RWPE2 (cell line): ENCODE results near the gene AGL.
"Not testable (repeated sequence)": the region's sequence is repeated elsewhere in the genome, so short reads cannot be mapped to it uniquely, and the experiment has no call there.

Experiments
- ATAC-seq: fragments of 200-7000 bp; cut with Tn5 transposase; 3 replicates; pipeline ENCODE4 v1.9.1; 2021; ENCODE audit warnings: low read depth
- DNase-seq: peaks from one replicate; pipeline ENCODE4 v3.0.0-alpha.2; 2020; ENCODE audit warnings: low spot score
- H3K27ac ChIP-seq: fragments of 450-650 bp; 2 replicates; pipeline ENCODE4 v1.5.1; 2017; ENCODE audit warnings: mild to moderate bottlenecking; ENCODE audit not compliant: poor library complexity, severe bottlenecking
- H3K27me3 ChIP-seq: fragments of 250-450 bp; sonication (Bioruptor Pico); 2 replicates; pipeline ENCODE4 v1.5.1; 2021; ENCODE audit warnings: mild to moderate bottlenecking, moderate library complexity; ENCODE audit not compliant: insufficient read depth, poor library complexity, severe bottlenecking
- H3K36me3 ChIP-seq: fragments of 250-450 bp; sonication (Bioruptor Pico); 2 replicates; pipeline ENCODE4 v1.5.1; 2020; ENCODE audit warnings: low read depth, mild to moderate bottlenecking, moderate library complexity
- H3K4me1 ChIP-seq: fragments of 250-450 bp; sonication (Bioruptor Pico); 2 replicates; pipeline ENCODE4 v1.5.1; 2021; ENCODE audit warnings: mild to moderate bottlenecking, moderate library complexity; ENCODE audit not compliant: insufficient read depth, poor library complexity, severe bottlenecking
- H3K4me3 ChIP-seq: fragments of 250-450 bp; sonication (Bioruptor Pico); 2 replicates; pipeline ENCODE4 v1.5.1; 2021; ENCODE audit warnings: mild to moderate bottlenecking, moderate library complexity; ENCODE audit not compliant: severe bottlenecking
- H3K9me3 ChIP-seq: fragments of 250-450 bp; sonication (Bioruptor Pico); 2 replicates; pipeline ENCODE4 v1.5.1; 2021; ENCODE audit warnings: mild to moderate bottlenecking, moderate library complexity; ENCODE audit not compliant: severe bottlenecking
- CTCF ChIP-seq: fragments of 450-650 bp; IDR thresholded peaks from one replicate; pipeline ENCODE4 v1.5.1; 2017; ENCODE audit warnings: mild to moderate bottlenecking, moderate library complexity; ENCODE audit not compliant: poor library complexity, severe bottlenecking

AGL gene

GRCh38 chr1:99843760-99844159, 6.4 kb upstream of the AGL start:
- no peak for DNase-seq
- H3K4me1 ChIP-seq: no peaks in the 10 kb centered on the region
- no peak overlapping the region for H3K4me3 ChIP-seq
- no peaks in the 10 kb centered on the region for H3K27me3 ChIP-seq
- ATAC-seq: no peak
- H3K9me3 ChIP-seq: no peaks in the 10 kb centered on the region
- no peak for TF ChIP-seq CTCF
- no peak overlapping the region for H3K27ac ChIP-seq
- no peaks in the 10 kb centered on the region for H3K36me3 ChIP-seq

- not testable (repeated sequence) for ATAC-seq, DNase-seq
Observed at GRCh38 chr1:99845201-99845600, 5.0 kb upstream of the AGL start.

GRCh38 chr1:99849413-99849743, 783 bp upstream of the AGL start:
- Histone ChIP-seq H3K4me1 (no peaks in the 10 kb centered on the region), H3K4me3 (peak overlapping the region; percentile 53), H3K36me3 (peaks cover 9% of the 10 kb centered on the region), H3K27me3 (no peaks in the 10 kb centered on the region), H3K9me3 (no peaks in the 10 kb centered on the region), H3K27ac (peak overlapping the region; percentile 46)
- ATAC-seq (no peak), DNase-seq (no peak)
- TF ChIP-seq CTCF: no peak

More at GRCh38 chr1:99845201-99845600, 5.0 kb upstream of the AGL start:
- not testable (repeated sequence) for H3K36me3 ChIP-seq, H3K27ac ChIP-seq, H3K4me3 ChIP-seq, H3K4me1 ChIP-seq, H3K9me3 ChIP-seq, H3K27me3 ChIP-seq

GRCh38 chr1:99850459-99851291, 514 bp downstream of the AGL start:
- no peaks in the 10 kb centered on the region for H3K9me3 ChIP-seq
- H3K36me3 ChIP-seq: peaks cover 9% of the 10 kb centered on the region
- TF ChIP-seq CTCF: no peak
- no peaks in the 10 kb centered on the region for H3K4me1 ChIP-seq
- DNase-seq (no peak), ATAC-seq (peak; percentile 14; the same call in 2 of the 3 replicates)
- H3K27me3 ChIP-seq: no peaks in the 10 kb centered on the region
- H3K27ac ChIP-seq: peak overlapping the region; percentile 46
- H3K4me3 ChIP-seq: peak overlapping the region; percentile 53

GRCh38 chr1:99851850-99852454, 1.8 kb downstream of the AGL start:
- H3K27me3 ChIP-seq: no peaks in the 10 kb centered on the region
- ATAC-seq (no peak), DNase-seq (no peak)
- TF ChIP-seq CTCF: no peak
- H3K9me3 ChIP-seq: no peaks in the 10 kb centered on the region
- H3K4me3 ChIP-seq: no peak overlapping the region
- no peak overlapping the region for H3K27ac ChIP-seq
- H3K36me3 ChIP-seq: peaks cover 9% of the 10 kb centered on the region
- no peaks in the 10 kb centered on the region for H3K4me1 ChIP-seq
